Loucy (cell line): ENCODE data around the gene DLGAP1.

Source experiments
- H2AFZ ChIP-seq: fragments of 200-600 bp; sonication (generic); 2 replicates; pipeline ENCODE4 v1.6.0; 2016; ENCODE audit warnings: antibody characterized with exemption, mild to moderate bottlenecking, low read length, moderate library complexity
- H3F3A ChIP-seq: fragments of 200-600 bp; 2 replicates; pipeline ENCODE4 v1.6.0; 2016; ENCODE audit warnings: antibody characterized with exemption, low read depth, mild to moderate bottlenecking
- H3K27me3 ChIP-seq: fragments of 200-600 bp; sonication (generic); 2 replicates; pipeline ENCODE4 v1.6.1; 2014; ENCODE audit warnings: low read length, mild to moderate bottlenecking; ENCODE audit not compliant: insufficient read depth, poor library complexity, severe bottlenecking
- H3K36me3 ChIP-seq: fragments of 200-600 bp; sonication (generic); 2 replicates; pipeline ENCODE4 v1.6.1; 2016; ENCODE audit warnings: low read length; ENCODE audit not compliant: insufficient read depth
- H3K4me1 ChIP-seq: fragments of 200-600 bp; sonication (generic); 2 replicates; pipeline ENCODE4 v1.5.1; 2014; ENCODE audit warnings: low read length, mild to moderate bottlenecking; ENCODE audit not compliant: insufficient read depth, poor library complexity, severe bottlenecking
- H3K4me2 ChIP-seq: fragments of 200-600 bp; sonication (generic); 2 replicates; pipeline ENCODE4 v1.6.0; 2014; ENCODE audit warnings: antibody characterized with exemption, low read length, low read depth, mild to moderate bottlenecking; ENCODE audit not compliant: poor library complexity, severe bottlenecking
- H3K4me3 ChIP-seq: fragments of 200-600 bp; sonication (generic); 2 replicates; pipeline ENCODE4 v1.5.1; 2014; ENCODE audit warnings: low read length, mild to moderate bottlenecking, mixed read lengths; ENCODE audit not compliant: poor library complexity, severe bottlenecking
- H3K79me2 ChIP-seq: fragments of 200-600 bp; sonication (generic); 2 replicates; pipeline ENCODE4 v1.6.1; 2014; ENCODE audit warnings: low read length; ENCODE audit not compliant: insufficient read depth
- H3K9ac ChIP-seq: fragments of 200-600 bp; sonication (generic); 2 replicates; pipeline ENCODE4 v1.6.0; 2014; ENCODE audit warnings: mild to moderate bottlenecking, low read depth, low read length, moderate library complexity; ENCODE audit not compliant: poor library complexity, severe bottlenecking
- H3K9me2 ChIP-seq: fragments of 200-600 bp; sonication (generic); replicated peaks from 2 replicates; pipeline ENCODE4 v1.6.1; 2016; ENCODE audit warnings: low read depth, low read length, mixed read lengths
- H3K9me3 ChIP-seq: fragments of 200-600 bp; sonication (generic); 2 replicates; pipeline ENCODE4 v1.6.1; 2014; ENCODE audit warnings: mild to moderate bottlenecking, antibody characterized with exemption, low read length, low read depth; ENCODE audit not compliant: insufficient read depth
- H4K20me1 ChIP-seq: fragments of 200-600 bp; sonication (generic); 2 replicates; pipeline ENCODE4 v1.6.0; 2014; ENCODE audit warnings: antibody characterized with exemption, low read length, mild to moderate bottlenecking; ENCODE audit not compliant: insufficient read depth, poor library complexity, severe bottlenecking
- EZH2phosphoT487 ChIP-seq: fragments of 200-600 bp; IDR thresholded peaks from 2 replicates; pipeline ENCODE4 v1.6.1; 2018; ENCODE audit warnings: antibody characterized with exemption, mild to moderate bottlenecking, moderate library complexity, borderline replicate concordance
- TF ChIP-seq, protein P1 (sequence below): fragments of 200-600 bp; sonication (generic); conservative IDR thresholded peaks from 2 replicates; pipeline ENCODE4 v1.5.1; 2014; ENCODE audit warnings: mild to moderate bottlenecking, antibody characterized with exemption, low read length

Gene DLGAP1

DNA sequence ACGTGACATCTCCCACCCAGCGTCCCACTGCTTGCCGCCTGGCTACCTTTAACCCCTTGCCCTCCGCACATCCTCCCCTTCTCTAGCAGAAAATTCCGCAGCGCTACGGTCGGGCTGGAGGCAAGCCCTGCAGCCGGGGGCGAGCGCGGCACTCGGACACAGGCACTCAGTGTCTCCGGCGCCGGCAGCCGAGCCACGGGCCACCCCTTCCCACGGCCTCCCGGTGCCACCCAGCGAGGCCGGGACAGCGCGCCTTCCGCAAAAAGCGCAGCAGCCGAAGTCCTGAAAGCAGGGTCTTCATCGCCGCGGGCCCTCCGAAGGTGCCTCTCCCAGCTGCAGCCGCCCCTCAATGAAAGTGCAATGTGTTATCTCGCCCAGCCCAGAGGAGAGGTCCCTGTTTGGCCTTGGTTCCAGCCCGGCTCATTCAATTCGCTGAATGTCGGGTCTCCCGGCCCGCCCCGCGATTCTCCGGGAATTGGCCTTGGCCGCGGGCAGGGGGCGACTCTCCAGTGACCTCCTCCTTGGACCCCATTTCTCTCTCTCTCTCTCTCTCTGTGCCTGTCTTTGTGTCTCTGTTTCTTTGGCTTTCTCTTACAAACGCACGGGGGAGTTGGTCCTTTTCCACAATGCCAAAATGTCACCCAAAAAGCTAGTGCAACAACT lies 1.1 kb downstream of the DLGAP1 start:
- no peak for TF ChIP-seq EZH2phosphoT487
- TF ChIP-seq, protein P1, sequence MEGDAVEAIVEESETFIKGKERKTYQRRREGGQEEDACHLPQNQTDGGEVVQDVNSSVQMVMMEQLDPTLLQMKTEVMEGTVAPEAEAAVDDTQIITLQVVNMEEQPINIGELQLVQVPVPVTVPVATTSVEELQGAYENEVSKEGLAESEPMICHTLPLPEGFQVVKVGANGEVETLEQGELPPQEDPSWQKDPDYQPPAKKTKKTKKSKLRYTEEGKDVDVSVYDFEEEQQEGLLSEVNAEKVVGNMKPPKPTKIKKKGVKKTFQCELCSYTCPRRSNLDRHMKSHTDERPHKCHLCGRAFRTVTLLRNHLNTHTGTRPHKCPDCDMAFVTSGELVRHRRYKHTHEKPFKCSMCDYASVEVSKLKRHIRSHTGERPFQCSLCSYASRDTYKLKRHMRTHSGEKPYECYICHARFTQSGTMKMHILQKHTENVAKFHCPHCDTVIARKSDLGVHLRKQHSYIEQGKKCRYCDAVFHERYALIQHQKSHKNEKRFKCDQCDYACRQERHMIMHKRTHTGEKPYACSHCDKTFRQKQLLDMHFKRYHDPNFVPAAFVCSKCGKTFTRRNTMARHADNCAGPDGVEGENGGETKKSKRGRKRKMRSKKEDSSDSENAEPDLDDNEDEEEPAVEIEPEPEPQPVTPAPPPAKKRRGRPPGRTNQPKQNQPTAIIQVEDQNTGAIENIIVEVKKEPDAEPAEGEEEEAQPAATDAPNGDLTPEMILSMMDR: no peak
- no peaks in the 10 kb centered on the region for H3K79me2 ChIP-seq
- no peak overlapping the region for H3K4me3 ChIP-seq
- no peaks in the 10 kb centered on the region for H3K9me3 ChIP-seq
- H3K27me3 ChIP-seq: no peaks in the 10 kb centered on the region
- H3K4me2 ChIP-seq: no peak overlapping the region
- no peak overlapping the region for H2AFZ ChIP-seq
- H3K4me1 ChIP-seq: no peaks in the 10 kb centered on the region
- no peaks in the 10 kb centered on the region for H3K36me3 ChIP-seq
- no peaks in the 10 kb centered on the region for H4K20me1 ChIP-seq
- H3K9me2 ChIP-seq: no peaks in the 10 kb centered on the region
- H3K9ac ChIP-seq: no peak overlapping the region
- H3F3A ChIP-seq: no peaks in the 10 kb centered on the region

- no peaks in the 10 kb centered on the region for H3K36me3 ChIP-seq
- H3K4me3 ChIP-seq: no peak overlapping the region
- TF ChIP-seq EZH2phosphoT487: no peak
- TF ChIP-seq, protein P1: no peak
- H4K20me1 ChIP-seq: no peaks in the 10 kb centered on the region
- no peaks in the 10 kb centered on the region for H3K9me2 ChIP-seq
- H3K27me3 ChIP-seq: no peaks in the 10 kb centered on the region
- no peak overlapping the region for H2AFZ ChIP-seq
- no peaks in the 10 kb centered on the region for H3K79me2 ChIP-seq
- H3K4me2 ChIP-seq: no peak overlapping the region
- no peaks in the 10 kb centered on the region for H3F3A ChIP-seq
- no peaks in the 10 kb centered on the region for H3K4me1 ChIP-seq
- no peak overlapping the region for H3K9ac ChIP-seq
- H3K9me3 ChIP-seq: no peaks in the 10 kb centered on the region
Observed at GRCh38 chr18:4453567-4453873, 1.6 kb downstream of the DLGAP1 start.

GRCh38 chr18:4450065-4450658 lies 4.9 kb downstream of the DLGAP1 start:
- no peaks in the 10 kb centered on the region for H3K9me2 ChIP-seq
- no peaks in the 10 kb centered on the region for H3K9me3 ChIP-seq
- no peaks in the 10 kb centered on the region for H3F3A ChIP-seq
- H4K20me1 ChIP-seq: no peaks in the 10 kb centered on the region
- TF ChIP-seq EZH2phosphoT487: no peak
- TF ChIP-seq, protein P1: no peak
- no peak overlapping the region for H3K4me2 ChIP-seq
- H3K9ac ChIP-seq: no peak overlapping the region
- H3K27me3 ChIP-seq: no peaks in the 10 kb centered on the region
- no peaks in the 10 kb centered on the region for H3K79me2 ChIP-seq
- no peaks in the 10 kb centered on the region for H3K4me1 ChIP-seq
- no peaks in the 10 kb centered on the region for H3K36me3 ChIP-seq
- H2AFZ ChIP-seq: no peak overlapping the region
- no peak overlapping the region for H3K4me3 ChIP-seq
